ENCODE measurements around the gene IQSEC1. TPM values are rescaled to one million over a fixed set of nuclear protein-coding genes. Genes with fewer than 3 reads are reported as not detected.

IQSEC1 gene
- total RNA-seq, 2 donors from 2014 or later, result 22.7 to 24.5 TPM

DNA sequence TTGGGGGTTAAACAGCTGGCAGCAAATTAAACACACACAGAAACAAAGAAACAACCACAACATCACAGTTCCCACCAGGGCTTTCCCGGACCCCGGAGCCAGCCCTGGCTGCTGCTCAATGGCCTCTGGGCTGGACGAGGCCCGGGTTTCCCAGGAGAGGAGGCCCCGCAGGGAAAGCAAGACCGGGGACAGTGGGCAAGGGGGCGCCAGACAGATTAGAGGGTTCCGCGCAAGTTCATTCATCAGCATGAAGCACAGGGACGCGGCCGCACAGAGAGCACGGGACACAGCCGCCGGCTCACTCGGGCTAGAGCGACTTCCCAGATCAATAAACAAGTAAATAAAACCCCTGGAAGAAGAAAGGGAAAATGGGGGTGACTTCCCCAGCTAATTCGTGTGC is 165.5 kb downstream of the IQSEC1 start:
- Mint-ChIP-seq H3K4me3 (no peak overlapping the region), H3K4me1 (peaks cover 2% of the 10 kb centered on the region), H3K9me3 (no peaks in the 10 kb centered on the region), H3K27me3 (ENCODE audit: insufficient read depth) (no peaks in the 10 kb centered on the region), H3K27ac (no peak overlapping the region), H3K36me3 (ENCODE audit: low read depth) (peaks cover 24% of the 10 kb centered on the region)
- Histone ChIP-seq H3K27ac (ENCODE audit: low read depth, low read length) (peak overlapping the region; percentile 38), H3K4me1 (ENCODE audit: control insufficient read depth, insufficient read depth, low read length) (peaks cover 4% of the 10 kb centered on the region), H3K27me3 (ENCODE audit: control insufficient read depth, insufficient read depth, low read length, poor library complexity, severe bottlenecking) (no peaks in the 10 kb centered on the region), H3K9ac (ENCODE audit: extremely low read depth, low read length, poor library complexity, severe bottlenecking) (no peak overlapping the region), H3K4me3 (ENCODE audit: low read length) (no peak overlapping the region), H3K36me3 (ENCODE audit: control insufficient read depth, insufficient read depth, low read length) (peaks cover 22% of the 10 kb centered on the region), H3K9me3 (ENCODE audit: control insufficient read depth, low read length) (no peaks in the 10 kb centered on the region)
- DNase-seq, result no peak
- TF ChIP-seq, protein P1, sequence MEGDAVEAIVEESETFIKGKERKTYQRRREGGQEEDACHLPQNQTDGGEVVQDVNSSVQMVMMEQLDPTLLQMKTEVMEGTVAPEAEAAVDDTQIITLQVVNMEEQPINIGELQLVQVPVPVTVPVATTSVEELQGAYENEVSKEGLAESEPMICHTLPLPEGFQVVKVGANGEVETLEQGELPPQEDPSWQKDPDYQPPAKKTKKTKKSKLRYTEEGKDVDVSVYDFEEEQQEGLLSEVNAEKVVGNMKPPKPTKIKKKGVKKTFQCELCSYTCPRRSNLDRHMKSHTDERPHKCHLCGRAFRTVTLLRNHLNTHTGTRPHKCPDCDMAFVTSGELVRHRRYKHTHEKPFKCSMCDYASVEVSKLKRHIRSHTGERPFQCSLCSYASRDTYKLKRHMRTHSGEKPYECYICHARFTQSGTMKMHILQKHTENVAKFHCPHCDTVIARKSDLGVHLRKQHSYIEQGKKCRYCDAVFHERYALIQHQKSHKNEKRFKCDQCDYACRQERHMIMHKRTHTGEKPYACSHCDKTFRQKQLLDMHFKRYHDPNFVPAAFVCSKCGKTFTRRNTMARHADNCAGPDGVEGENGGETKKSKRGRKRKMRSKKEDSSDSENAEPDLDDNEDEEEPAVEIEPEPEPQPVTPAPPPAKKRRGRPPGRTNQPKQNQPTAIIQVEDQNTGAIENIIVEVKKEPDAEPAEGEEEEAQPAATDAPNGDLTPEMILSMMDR (conservative IDR thresholded peaks at IDR 0.05), result no peak
- WGBS, 2 experiments (ENCODE audit: insufficient coverage in 1 of 2, insufficient read length in 1 of 2), result 94 to 98% methylated on average over 13 to 18 of the region's 18 CpGs

GRCh38 chr3:12907296-12907695 is 165.9 kb downstream of the IQSEC1 start:
- peak overlapping the region; percentile 38 for H3K27ac ChIP-seq (ENCODE audit: low read depth, low read length)
- H3K27ac Mint-ChIP-seq, result no peak overlapping the region
- no peaks in the 10 kb centered on the region for H3K27me3 ChIP-seq (ENCODE audit: control insufficient read depth, insufficient read depth, low read length, poor library complexity, severe bottlenecking)
- no peaks in the 10 kb centered on the region for H3K9me3 Mint-ChIP-seq
- TF ChIP-seq, protein P1 (conservative IDR thresholded peaks at IDR 0.05), result no peak
- H3K9me3 ChIP-seq (ENCODE audit: control insufficient read depth, low read length), result no peaks in the 10 kb centered on the region
- H3K4me1 ChIP-seq (ENCODE audit: control insufficient read depth, insufficient read depth, low read length), result peaks cover 4% of the 10 kb centered on the region
- H3K27me3 Mint-ChIP-seq (ENCODE audit: insufficient read depth), result no peaks in the 10 kb centered on the region
- peaks cover 2% of the 10 kb centered on the region for H3K4me1 Mint-ChIP-seq
- H3K4me3 ChIP-seq (ENCODE audit: low read length), result no peak overlapping the region
- peaks cover 21% of the 10 kb centered on the region for H3K36me3 ChIP-seq (ENCODE audit: control insufficient read depth, insufficient read depth, low read length)
- H3K4me3 Mint-ChIP-seq, result no peak overlapping the region
- 90 to 91% methylated on average over 13 to 16 of the region's 16 CpGs for WGBS, 2 experiments (ENCODE audit: insufficient coverage in 1 of 2, insufficient read length in 1 of 2)
- DNase-seq, result no peak
- H3K36me3 Mint-ChIP-seq (ENCODE audit: low read depth), result peaks cover 22% of the 10 kb centered on the region
- H3K9ac ChIP-seq (ENCODE audit: extremely low read depth, low read length, poor library complexity, severe bottlenecking), result no peak overlapping the region

DNA sequence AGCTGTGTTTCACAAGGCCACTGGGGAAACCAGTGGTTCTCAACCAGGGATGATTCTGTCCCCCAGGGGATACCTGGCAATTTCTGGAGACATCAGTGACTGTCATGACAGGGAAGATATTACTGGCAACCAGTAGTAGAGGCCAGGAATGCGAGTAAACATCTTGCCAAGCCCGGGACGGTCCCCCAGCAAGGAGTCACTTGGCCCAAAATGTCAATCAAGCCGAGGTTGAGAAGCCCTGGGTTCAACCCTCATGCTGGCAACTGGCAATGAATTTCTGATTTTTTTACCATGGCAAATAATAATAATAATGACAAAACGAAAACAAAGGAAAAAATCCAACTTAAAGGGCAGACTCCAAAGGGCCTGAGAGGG is 166.3 kb downstream of the IQSEC1 start:
- Histone ChIP-seq H3K36me3 (ENCODE audit: control insufficient read depth, insufficient read depth, low read length) (peaks cover 18% of the 10 kb centered on the region), H3K27me3 (ENCODE audit: control insufficient read depth, insufficient read depth, low read length, poor library complexity, severe bottlenecking) (no peaks in the 10 kb centered on the region), H3K9me3 (ENCODE audit: control insufficient read depth, low read length) (no peaks in the 10 kb centered on the region), H3K27ac (ENCODE audit: low read depth, low read length) (no peak overlapping the region), H3K4me1 (ENCODE audit: control insufficient read depth, insufficient read depth, low read length) (peaks cover 4% of the 10 kb centered on the region), H3K9ac (ENCODE audit: extremely low read depth, low read length, poor library complexity, severe bottlenecking) (no peak overlapping the region), H3K4me3 (ENCODE audit: low read length) (no peak overlapping the region)
- peaks cover 22% of the 10 kb centered on the region for H3K36me3 Mint-ChIP-seq (ENCODE audit: low read depth)
- no peaks in the 10 kb centered on the region for H3K27me3 Mint-ChIP-seq (ENCODE audit: insufficient read depth)
- WGBS, 2 experiments (ENCODE audit: insufficient coverage in 1 of 2, insufficient read length in 1 of 2), result 92 to 98% methylated on average over 4 to 5 of the region's 5 CpGs
- DNase-seq, result no peak
- no peak overlapping the region for H3K4me3 Mint-ChIP-seq
- TF ChIP-seq, protein P1 (conservative IDR thresholded peaks at IDR 0.05), result no peak
- no peak overlapping the region for H3K27ac Mint-ChIP-seq
- H3K9me3 Mint-ChIP-seq, result no peaks in the 10 kb centered on the region
- peaks cover 2% of the 10 kb centered on the region for H3K4me1 Mint-ChIP-seq
